Uterus (tissue), 2 donors: ENCODE results near the gene AHCYL2.

ENCODE experiments used
- POLR2A ChIP-seq, 2 donors: fragments of 450-650 bp; IDR thresholded peaks; one replicate each; pipeline ENCODE4 v1.6.1; 2016; ENCODE audit warnings: antibody characterized with exemption in 2 of 2, mild to moderate bottlenecking in 1 of 2, moderate library complexity in 1 of 2
- TF ChIP-seq, protein P1 (sequence below), 4 experiments: fragments of 200-600 bp in 2 of 4; fragments of 450-650 bp in 2 of 4; sonication (generic) in 2 of 4; IDR thresholded peaks; one replicate each; pipeline ENCODE4 v1.5.1; 2016 to 2019; ENCODE audit warnings: antibody characterized with exemption in 4 of 4, mild to moderate bottlenecking in 2 of 4, moderate library complexity in 1 of 4

DNA sequence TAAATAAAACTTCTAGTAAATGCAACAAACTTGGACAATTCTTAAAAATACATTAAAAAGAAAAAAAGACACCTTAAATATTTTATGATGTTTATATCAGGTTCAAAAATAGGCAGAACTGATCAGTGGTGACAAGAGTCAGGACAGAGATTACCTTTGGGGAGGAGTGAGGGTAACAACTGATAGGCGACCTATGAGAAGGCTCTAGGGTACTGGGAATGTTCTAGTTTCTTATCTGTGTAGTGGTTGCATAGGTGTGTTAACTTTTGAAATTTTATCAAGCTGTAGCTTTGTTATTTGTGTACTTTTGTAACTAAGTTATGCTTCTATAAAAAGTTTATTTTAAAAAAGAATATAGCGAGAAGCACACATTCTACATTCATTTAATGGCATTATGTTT, 134.3 kb downstream of the AHCYL2 start:
- TF ChIP-seq, protein P1, sequence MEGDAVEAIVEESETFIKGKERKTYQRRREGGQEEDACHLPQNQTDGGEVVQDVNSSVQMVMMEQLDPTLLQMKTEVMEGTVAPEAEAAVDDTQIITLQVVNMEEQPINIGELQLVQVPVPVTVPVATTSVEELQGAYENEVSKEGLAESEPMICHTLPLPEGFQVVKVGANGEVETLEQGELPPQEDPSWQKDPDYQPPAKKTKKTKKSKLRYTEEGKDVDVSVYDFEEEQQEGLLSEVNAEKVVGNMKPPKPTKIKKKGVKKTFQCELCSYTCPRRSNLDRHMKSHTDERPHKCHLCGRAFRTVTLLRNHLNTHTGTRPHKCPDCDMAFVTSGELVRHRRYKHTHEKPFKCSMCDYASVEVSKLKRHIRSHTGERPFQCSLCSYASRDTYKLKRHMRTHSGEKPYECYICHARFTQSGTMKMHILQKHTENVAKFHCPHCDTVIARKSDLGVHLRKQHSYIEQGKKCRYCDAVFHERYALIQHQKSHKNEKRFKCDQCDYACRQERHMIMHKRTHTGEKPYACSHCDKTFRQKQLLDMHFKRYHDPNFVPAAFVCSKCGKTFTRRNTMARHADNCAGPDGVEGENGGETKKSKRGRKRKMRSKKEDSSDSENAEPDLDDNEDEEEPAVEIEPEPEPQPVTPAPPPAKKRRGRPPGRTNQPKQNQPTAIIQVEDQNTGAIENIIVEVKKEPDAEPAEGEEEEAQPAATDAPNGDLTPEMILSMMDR (IDR thresholded peaks at IDR 0.05): no peak
- no peak for TF ChIP-seq POLR2A (IDR thresholded peaks at IDR 0.05)
